AG20443 (cell line): ENCODE measurements around the gene MDM1.

ENCODE experiments used
- DNase-seq: peaks from one replicate; pipeline ENCODE4 v3.0.0; 2012; ENCODE audit warnings: low spot score, mixed read lengths

MDM1 gene

DNA sequence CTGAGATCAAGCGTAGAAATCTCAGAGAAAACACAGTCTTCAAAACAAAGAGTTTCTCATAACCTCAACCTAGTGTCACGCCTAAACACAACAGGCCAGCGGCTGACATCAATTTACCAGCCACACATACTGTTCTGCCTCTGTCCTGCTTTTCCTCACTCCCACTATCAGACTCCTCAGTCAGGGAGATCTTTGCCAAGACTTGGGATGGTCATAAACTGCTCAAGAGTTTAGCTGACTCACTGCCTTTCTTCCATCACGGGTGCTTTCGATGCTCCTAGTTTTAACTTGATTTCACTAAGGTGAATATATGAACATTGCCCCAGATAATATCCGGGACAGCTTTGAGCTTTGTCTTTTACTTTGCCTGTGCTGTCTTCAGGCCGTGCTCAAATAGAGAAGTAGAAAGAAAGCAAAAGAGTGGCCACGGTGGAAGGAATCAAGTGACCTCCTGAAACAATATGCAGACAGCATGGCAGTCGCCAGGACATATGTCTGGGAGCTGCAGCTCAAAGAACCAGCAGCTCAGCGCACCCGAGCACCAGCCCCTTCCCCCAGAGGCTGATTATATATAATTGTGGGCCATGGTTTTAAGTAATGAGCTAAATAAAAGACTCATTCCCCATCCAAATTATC, 12.1 kb downstream of the MDM1 start:
- DNase-seq: peak; percentile 69

DNA sequence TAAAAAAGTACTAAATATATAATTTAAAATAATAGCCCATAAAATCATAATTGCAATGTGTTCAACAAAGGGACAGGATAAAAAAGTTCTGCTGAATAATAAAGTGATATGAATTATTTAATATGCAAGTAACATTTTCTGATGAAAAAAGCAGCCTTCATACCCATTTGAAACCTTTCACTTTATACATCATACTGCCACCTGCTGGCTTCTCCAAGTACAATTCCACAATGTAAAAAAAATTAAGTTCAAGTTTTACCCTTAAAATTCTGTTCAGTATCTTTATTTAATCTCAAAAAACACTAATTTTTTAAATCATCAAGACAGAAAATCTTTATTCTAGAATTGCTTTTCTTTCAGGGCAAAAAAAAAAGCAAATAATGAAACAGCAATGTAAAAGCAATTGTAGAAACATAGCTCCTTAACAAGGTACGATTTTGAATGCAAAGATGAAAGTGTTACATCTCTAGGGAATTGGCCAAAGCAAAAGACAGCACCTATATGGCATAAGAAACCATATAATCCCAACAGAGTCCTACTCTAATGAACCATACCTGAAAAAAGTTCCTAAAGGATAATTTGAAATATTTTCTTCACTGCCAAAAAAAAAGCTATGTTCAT, 15.0 kb downstream of the MDM1 start:
- peak; percentile 26 for DNase-seq

DNA sequence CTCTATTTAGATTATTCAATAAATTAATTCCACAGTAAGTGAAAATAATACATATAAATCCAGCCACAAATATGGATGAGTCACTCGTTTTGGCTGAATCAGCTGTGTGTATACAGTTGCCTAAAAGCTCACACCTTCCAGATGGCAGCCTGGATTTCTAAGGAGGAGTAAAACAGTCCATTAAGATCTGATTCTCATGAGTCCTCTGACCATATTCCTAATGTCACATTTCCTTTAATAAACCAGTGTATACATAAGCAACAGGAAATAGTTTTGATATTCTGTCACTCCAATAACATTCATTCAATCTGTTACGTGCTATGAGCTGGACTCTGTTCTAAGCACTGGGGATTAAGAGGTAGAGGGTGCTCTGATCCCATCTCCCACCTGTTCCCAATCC, 21.8 kb downstream of the MDM1 start:
- DNase-seq: peak; percentile 56

DNA sequence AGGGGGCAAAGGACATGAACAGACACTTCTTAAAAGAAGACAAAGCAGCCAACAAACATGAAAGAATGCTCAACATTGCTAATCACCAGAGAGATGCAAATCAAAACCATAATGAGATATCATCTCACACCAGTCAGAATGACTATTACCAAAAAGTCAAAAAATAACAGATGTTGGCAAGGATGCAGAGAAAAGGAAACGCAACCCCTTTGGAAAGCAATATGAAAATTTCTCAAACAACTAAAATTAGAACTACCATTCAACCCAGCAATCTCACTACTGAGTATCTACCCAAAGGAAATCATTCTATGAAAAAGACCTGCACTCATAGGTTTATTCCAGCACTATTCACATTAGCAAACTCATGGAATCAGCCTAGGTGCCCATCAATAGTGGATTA, 25.6 kb downstream of the MDM1 start:
- no peak for DNase-seq

DNA sequence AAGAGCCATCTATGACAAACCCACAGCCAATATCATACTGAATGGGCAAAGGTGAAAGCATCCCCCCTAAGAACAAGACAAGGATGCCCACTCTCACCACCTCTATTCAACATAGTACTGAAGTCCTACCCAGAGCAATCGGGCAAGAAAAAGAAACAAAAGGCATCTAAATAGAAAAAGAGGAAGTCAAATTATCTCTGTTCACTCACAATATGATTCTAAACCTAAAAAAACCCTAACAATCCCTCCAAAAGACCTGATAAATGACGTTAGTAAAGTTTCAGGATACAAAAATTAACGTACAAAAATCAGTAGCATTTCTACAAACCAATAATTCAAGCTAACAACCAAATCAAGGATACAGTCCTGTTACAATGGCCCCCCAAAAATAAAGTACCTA, 26.9 kb downstream of the MDM1 start:
- no peak for DNase-seq

DNA sequence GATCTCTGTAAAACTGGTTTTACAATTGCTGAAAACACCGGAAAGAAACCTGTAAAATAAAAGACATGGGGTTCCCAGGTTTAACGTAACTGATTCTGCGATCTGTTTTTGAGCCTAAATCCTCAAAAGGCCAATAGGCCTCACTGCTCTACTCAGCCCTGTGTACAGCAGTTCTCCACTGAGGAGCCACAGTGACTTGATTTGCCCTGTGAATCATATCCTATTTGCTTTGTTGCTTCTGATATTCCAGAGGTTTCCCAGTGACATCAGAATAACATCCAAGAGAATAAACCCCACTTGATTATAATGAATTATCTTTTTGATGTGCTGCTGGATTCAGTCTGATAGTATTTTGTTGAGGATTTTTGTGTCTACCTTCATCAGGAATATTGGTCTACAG, 27.5 kb downstream of the MDM1 start:
- no peak for DNase-seq

DNA sequence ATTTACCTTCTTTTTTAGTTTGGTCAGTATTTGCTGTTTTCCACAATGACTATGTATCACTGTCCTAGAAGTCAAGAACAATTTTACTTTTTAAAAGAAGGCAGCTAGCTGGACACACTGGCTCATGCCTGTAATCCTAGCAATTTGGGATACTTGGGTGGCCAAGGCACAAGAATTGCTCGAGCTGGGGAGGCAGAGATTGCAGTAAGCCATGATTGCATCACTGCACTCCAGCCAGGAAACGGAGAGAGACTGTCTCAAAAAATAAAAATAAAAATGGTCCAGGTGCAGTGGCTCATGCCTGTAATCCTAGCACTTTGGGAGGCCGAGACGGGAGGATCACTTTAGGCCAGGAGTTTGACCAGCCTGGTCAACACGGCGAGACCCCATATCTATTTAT, 28.3 kb downstream of the MDM1 start:
- DNase-seq: no peak

DNA sequence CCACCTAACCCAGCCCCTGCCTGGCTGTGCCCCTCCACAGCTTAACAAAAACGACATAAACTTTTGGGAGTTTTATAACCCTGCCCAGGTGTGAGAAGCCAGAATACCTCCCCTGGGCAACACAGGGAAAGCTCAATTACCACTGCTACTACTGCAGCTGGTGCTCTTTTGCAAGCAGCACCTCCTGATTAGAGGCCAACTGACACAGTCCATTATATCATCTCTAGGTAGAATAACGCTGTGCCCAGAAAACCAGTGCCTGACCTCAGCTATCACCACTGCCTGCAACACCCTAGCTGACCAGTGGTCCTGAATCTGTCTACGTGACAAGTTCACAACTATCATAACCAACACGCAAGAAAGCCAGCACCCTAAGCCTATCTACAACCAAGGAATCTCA, 34.2 kb downstream of the MDM1 start:
- no peak for DNase-seq

DNA sequence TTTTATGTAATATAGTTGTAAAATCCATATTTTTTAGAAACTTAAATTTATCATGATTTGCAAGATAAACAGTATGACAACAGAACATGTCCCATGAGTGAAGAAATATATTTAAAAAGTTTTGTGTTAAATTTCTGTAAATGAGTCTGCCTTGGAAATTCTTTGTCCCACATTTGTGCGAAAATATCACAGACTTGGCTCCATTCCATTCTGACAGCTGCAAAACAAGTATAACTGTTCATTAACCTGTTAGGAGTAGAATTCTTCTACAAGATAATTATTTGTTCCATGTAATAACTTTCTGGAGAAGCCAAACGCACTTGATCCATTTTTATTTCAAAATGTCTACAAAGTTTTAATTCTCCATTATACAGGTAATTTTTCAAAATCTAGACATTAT, 37.9 kb downstream of the MDM1 start:
- DNase-seq: no peak

DNA sequence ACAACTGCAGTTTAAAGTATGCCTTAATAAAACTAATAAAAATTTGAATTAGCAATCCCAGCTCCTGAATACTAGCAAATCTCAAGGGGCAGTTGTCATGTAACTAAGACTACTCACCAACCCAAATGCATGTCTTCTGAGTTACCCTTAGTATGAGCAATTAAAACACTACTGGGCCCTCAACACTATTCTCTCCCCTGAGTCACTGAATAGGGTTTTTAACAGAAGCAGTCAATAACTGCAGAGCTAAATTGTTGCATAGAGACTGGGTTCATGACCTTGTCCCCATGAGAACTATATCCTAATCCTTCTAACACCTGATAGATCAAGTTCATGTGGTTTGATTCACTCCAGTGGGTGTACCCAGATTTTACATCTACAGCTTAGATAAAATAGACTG, 38.8 kb downstream of the MDM1 start:
- no peak for DNase-seq

DNA sequence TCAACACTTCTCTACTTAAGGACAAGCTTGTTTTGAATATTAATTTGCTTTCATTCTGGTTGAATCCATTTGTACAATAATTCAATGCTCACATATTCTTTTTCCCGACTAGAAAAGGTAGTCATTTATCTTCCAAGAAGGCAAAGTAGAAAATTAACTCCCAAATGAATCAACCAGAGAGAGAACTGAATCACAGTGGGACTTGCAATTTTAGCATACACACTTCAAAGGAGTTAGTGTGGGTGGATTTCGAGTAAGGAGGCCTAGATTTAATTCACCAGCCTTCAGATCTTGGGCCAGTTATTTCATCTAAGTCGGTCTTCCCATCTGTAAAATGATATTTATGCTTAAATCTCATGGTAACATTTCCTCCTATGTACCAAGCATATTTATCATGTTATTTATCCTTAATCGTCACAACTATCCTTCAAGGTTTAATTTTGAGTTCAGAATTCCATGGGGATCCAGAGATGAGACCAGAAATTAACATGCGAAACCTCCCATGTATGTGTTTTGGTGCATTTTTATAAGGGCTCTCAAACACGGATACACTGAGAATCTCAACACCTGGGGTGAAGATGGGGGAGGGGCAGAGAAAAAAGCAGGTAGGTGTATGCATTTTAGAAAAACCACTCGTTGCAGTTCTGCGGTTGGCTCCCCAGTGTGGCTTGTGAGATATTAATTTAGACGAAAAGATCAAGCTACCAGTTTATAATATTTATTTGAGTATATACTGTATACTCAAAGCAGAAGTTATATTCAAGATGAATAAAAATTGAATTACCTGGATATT, 39.8 kb downstream of the MDM1 start:
- DNase-seq: no peak

DNA sequence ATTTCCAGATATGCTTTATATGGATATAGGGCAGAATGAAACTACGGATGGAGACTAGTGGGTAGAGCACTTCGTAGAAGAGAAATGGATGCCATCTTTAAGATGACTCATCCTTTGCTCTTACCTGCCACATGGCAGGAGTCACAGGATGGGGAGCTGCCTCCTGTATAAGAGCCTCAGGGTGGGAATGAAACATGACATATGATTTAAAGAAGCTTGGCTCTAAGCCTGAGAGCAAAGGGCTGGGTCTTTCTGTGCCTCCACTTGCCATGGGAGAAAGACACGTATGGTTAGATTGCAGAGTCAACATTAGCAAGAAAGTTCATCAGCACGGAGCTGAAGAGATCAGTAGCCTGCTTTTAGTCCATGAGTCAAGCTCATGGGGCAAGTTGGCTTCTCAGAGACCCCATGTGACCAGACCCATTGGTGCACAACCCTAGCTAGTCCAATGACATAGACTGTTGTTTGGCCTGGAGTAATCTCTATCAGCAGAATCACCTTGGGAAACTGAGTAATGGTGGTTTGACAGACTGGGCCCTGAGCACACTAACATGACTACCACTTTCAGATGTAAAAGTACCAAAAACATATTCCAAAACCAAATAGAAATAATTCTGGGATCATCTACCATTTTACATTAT, 40.6 kb downstream of the MDM1 start:
- no peak for DNase-seq

DNA sequence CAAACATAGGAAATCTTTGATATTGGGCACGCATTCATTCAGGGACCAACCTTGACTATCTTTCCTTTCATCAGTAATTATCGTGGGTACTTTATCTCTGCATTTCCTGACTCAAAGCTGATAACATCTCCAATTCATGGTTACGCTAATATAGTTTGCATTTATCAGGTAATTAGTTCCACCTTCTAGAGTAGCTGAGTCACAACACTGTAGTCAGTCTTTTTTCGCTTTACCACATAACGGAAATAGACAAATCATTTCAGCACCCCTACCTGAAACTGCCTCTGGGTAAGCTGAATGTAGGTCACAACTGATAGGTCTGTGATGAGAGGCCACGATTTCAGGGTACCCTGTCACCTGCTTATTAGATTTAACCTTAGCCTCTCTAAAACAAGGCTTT, 42.0 kb downstream of the MDM1 start:
- DNase-seq: no peak

DNA sequence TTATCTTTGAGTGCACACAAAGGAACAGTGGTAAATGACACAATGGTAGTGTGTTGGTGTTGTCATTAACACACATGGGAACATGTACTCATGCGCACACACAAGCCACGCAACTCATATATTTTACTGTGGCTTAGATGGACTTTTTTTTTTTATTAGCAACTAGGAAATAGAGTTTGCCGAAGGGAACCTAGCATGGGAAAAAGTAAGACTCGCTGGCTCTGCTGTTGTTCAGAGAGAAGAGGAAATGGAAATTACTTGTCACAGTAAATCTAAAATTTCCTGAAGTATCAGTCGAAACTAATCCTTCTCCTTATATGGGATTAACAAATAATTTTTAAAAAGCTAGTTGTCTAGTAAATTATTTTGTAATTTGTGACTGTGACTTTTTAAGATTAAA, 45.1 kb downstream of the MDM1 start:
- no peak for DNase-seq

DNA sequence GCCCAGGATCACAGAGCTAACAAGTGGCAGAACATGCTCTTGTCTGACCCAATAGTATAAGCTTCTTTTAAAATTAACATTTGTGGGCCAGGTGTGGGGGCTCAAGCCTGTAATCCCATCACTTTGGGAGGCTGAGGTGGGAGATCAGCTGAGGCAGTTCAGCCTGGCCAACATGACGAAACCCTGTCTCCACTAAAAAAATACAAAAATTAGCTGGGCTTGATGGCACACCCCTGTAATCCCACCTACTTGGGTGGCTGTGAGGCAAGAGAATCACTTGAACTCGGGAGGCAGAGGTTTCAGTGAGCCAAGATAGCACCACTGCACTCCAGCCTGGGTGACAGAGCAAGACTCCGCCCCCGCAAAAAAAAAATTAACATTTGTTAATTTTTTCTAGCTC, 45.8 kb downstream of the MDM1 start:
- no peak for DNase-seq

DNA sequence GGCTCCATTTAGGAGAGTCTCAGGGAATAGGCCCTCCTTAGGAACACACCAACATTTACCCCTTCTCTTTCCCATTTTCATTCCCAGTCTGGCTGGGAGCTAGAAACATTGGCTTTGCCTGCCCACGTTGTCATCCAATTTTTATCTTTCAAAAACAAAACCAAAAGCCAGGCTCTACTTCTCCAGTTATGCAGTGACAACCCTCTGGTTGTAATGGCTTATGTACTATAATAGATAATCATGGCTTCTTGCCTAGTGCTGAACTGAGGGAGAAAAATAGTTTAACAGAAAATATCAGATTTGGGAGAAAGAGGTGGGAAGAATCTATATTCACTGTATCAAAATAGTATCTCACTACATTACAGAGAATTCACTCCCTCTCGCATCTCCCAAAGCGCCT, 46.6 kb downstream of the MDM1 start:
- DNase-seq: no peak

DNA sequence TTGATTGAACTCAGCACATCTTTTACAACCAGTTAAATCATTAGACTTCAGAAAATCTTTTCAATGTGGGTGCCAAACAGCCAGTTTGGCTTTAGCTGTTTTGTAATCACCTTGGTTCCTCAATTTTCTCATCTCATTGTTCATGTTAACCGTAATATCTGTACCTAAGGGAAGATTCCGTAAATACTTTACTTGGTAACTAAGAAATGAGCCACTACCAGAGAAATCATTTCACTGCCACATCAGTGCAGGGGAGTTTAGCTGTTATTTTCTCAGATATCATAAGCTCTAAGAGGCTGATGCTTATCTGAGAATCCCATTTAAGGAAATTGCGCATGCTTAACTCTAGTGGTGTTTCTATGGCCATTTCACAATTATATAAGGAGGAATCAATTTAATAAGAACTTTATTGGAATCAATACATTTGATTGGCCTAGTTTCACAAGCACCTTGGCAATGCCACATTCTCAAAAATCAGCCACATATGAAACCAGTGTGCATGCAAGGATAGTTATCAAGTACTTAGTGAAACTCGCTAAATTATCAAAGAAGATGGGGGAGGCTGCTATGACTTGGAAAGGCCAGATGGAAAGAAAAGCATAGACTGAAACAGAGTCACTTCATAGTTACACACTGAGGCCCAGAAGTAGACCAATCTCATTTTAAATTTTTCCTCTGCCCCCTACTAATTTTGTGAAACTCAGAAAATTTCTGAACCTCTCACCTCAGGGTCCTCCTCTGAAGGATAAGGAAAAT, 50.7 kb downstream of the MDM1 start:
- DNase-seq: no peak

DNA sequence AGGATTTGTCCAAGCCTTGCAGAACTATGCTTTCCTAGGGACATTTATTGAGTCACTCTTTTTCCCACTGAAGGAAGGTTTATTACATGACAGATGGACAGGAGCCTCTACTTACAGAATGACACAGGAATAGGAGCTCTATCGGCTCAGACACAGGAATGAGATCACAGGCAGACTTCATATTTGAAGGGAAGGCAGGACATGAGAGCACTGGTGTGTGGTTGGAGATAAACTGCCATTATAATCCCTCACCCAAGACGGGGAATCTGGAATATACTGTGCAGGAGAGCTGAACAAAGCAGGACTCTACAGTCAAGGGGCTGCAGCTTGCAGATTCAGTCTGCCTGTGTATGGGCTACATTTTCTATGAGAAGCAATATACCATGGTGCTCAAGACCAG, 51.9 kb downstream of the MDM1 start:
- no peak for DNase-seq

DNA sequence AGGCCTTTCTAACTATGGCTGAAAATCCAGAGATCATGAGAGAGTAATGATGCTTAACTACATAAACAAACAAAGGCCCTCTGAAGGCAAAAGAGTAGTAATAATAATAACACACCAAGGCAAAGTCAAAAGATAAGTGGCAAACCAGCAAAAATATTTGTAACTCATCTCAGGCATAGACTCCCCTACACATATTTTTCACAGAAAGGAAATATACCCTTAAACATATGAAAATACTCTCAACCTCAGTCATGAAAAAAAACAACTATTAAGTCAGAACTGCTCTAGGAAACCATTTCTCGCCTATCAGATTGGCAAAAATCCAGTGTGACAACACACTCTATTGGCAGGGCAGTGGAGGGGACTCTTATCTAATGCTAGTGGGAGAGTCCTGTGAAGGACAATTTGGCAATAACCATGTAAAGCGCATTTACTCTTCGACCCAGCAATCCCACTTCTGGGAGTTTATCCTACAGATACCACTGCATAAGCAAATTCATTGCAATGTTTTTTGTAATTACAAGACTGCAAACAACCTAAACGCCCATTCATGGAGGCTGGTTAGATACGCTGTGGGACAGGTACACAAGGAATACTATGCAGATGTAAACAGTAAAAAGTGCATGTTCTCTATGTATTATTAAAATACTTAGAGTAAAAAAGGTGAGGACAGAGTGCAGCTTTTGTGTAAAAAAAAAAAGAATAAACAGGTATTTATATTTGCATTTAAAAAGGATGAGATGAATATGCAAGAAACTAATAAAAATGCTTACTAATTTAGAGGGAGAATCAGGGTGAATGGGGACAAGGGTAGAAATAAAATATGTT, 52.7 kb downstream of the MDM1 start:
- DNase-seq: no peak

DNA sequence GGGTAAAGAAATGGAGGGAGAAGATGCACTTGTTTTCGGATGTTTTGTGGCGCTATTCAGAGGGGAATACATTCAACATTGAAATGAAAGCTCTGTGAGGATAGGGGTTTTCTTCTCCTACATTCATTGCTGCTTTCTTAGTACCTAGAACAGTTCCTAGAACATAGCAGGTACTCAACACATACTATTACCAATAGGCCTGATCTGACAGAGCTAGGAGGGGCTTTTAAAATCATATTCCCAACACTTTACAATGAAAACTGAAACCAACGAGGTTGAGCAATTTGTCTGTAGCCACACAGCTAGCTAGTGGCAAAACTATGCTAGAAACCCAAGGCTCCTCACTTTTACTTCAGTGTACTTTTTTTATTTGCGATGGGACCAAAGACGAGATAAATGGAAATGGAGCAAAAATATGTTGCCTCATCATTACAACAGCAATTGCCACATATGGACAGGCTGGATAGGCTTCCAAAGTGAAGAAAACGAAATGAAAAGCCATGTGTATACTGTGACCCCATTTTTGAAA, 55.7 kb downstream of the MDM1 start:
- no peak for DNase-seq

DNA sequence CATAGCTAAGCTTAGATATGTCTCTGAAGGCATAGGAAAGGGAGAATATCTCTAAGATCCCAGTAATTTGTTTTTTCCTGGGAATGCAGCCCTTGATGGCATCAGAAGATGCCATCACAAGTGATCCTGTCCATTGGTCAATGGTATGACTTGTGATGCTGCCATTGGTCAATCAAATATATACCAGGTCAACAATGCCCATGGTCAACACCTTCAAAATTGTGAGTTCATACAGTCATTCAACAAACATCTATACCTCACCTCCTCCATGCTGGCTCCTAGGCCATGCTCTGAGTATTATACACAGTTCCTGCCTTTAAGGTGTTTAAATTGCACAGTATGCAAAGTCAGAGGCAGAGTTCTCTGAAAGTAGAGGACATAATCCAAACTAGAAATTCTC, 59.4 kb downstream of the MDM1 start:
- no peak for DNase-seq
